Adrenal gland (tissue), 5 donors: Measurements from ENCODE around the gene CRX.

Experiments used
- POLR2A ChIP-seq, 2 donors: fragments of 450-650 bp; IDR thresholded peaks; one replicate each; pipeline ENCODE4 v1.6.1; 2017; ENCODE audit warnings: antibody characterized with exemption in 2 of 2, mild to moderate bottlenecking in 2 of 2, moderate library complexity in 1 of 2
- TF ChIP-seq, protein P1 (sequence below), 6 experiments: fragments of 450-650 bp in 4 of 6; fragments of 200-600 bp in 2 of 6; sonication (generic) in 1 of 6; IDR thresholded peaks; 1 replicate in 5 of 6; 2 replicates in 1 of 6; pipeline versions ENCODE4 v1.5.1 to v1.8.0; 2016 to 2021; ENCODE audit warnings: antibody characterized with exemption in 6 of 6, mild to moderate bottlenecking in 2 of 6, moderate library complexity in 1 of 6
- donor health status: DM: no; HTN: no; CAD: no.

DNA sequence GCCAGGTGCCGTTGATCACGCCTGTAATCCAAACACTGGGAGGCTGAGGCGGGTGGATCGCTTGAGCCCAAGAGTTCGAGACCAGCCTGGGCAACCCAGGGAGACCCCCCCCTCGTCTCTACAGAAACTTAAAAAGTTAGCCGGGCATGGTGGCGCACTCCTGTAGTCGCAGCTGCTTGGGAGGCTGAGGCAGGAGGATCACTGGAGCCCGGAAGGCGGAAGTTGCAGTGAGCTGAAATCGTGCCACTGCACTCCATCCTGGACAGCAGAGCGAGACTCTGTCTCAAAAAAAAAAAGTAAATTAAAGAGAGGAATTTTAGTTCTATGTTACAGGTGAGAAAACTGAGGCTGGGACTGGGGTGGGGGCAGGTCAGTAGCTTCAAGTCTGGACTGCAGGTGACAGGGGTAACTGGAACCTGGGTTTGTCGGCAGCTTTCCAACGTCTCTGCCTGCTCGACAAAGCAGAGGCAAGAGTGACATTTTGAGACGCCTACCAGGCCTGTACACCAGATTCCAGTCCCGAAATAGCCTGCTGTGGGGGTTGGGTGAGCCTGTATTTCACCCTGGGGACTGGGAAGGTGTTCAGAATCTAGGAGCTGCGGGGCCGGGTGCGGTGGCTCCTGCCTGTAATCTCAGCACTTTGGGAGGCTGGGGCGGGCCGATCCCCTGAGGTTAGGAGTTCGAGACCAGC lies 42.1 kb upstream of the CRX start:
- TF ChIP-seq, protein P1, sequence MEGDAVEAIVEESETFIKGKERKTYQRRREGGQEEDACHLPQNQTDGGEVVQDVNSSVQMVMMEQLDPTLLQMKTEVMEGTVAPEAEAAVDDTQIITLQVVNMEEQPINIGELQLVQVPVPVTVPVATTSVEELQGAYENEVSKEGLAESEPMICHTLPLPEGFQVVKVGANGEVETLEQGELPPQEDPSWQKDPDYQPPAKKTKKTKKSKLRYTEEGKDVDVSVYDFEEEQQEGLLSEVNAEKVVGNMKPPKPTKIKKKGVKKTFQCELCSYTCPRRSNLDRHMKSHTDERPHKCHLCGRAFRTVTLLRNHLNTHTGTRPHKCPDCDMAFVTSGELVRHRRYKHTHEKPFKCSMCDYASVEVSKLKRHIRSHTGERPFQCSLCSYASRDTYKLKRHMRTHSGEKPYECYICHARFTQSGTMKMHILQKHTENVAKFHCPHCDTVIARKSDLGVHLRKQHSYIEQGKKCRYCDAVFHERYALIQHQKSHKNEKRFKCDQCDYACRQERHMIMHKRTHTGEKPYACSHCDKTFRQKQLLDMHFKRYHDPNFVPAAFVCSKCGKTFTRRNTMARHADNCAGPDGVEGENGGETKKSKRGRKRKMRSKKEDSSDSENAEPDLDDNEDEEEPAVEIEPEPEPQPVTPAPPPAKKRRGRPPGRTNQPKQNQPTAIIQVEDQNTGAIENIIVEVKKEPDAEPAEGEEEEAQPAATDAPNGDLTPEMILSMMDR (IDR thresholded peaks at IDR 0.05) = no peak
- TF ChIP-seq POLR2A (IDR thresholded peaks at IDR 0.05) = no peak
